Measurements from ENCODE around the gene FKBP11. TPM values are rescaled to one million over a fixed set of nuclear protein-coding genes. Genes with fewer than 3 reads are reported as not detected.
"Not testable (repeated sequence)": the region's sequence is repeated elsewhere in the genome, so short reads cannot be mapped to it uniquely, and the experiment has no call there.

FKBP11 gene
- total RNA-seq, 8 experiments from 2014 or later, result 6.0 to 64.3 (median 7.9) TPM

DNA sequence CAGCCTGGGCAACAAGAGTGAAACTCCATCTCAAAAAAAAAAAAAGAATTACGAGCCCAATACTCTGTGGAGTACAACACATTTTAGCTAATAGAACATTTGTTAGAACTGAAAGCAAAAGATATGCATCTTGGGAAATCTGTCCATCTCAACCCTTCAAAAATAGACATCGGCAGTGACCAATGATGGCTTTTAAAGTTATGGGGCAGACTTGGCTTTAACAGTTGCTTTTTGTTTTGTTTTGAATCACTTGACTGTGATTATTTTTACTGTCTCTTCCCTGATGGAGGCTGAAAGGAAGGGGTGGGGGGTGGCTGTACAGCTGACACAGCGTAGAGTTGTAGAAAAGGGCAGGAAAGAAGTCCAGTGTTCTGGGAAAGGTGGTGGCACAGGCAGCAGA lies 2.2 kb downstream of the FKBP11 start:
- in situ Hi-C loops (cut with MboI; ENCODE audit: low pct_unique_long_range_greater_than_20kb in 2 of 9, low sequenced_read_pairs in 9 of 9, unreplicated experiment in 9 of 9), result no loop called here
- no peak for ATAC-seq (replicated peaks in 6 of 8)

DNA sequence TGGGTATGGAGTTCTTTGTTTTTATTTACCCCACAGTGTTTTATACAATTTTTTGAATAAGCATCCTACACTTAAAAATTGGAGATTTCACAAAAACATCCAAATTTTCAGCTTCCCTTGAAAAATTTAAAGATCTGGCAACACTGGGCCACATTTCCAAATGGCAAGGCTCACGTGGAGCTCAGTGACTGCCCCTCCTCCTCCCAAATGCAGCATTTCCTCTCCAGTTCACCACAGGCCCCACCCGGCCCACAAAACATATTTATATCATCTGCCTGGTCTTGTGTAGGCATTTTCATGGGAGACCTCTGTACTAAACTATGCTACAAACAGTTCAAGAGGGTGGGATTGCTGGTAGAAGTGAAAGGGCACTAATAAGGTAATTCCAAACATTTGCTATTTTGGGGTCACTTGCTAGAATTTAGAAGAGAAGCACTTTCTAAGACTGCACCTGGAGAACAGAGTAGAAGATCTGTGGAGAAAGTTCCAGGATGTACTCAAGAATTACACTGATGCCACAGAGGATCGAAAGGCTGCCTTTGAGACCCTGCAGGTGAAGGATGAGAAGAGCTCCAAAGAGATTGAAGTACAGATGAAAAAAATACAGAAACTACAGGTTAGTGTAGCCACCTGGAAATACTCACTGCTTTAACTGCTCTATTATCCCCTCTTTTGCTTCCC lies 7.3 kb downstream of the FKBP11 start:
- peak in 3 of 8 experiments; percentile 50 to 86 (median 83) for ATAC-seq (replicated peaks in 6 of 8)
- 17 to 100% (median 72%) methylated on average over 1 to 3 of the region's 3 CpGs; no CpG with 5 or more reads in 1 of the 10 experiments for WGBS, 10 experiments

More for the DNA sequence above, 2.2 kb downstream of the FKBP11 start:
- no peak overlapping the region for H3K27ac ChIP-seq
- H3K4me1 ChIP-seq (replicated peaks in 1 of 2), result no peaks in the 10 kb centered on the region
- H3K4me3 ChIP-seq, result no peak overlapping the region
- 94 to 100% (median 100%) methylated on average over 1 to 3 of the region's 3 CpGs; no CpG with 5 or more reads in 2 of the 10 experiments for WGBS, 10 experiments

DNA sequence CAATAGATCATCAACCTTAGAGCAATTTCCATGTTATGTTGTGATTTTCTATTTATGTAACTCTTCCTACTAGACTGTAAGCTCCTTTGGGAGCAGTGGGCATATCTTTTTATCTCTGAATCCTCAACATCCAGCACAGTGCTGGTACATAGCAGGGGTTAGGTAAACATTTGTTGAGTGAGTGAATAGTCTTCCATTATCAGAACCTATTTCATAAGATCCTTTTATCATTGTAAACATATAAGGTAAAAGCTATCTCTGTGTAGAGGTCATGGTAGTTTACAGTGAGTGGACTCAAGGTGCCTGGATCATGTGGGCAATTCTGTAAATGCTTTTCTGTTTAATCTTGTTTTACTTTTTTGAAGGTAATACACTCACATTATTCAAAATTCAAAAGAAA lies 15.1 kb downstream of the FKBP11 start:
- H3K27ac ChIP-seq, result no peak overlapping the region
- in situ Hi-C loops (cut with MboI; ENCODE audit: low pct_unique_long_range_greater_than_20kb in 2 of 9, low sequenced_read_pairs in 9 of 9, unreplicated experiment in 9 of 9), result no loop called here
- no peak overlapping the region for H3K4me3 ChIP-seq
- no peak for ATAC-seq (replicated peaks in 6 of 8)
- H3K4me1 ChIP-seq (replicated peaks in 1 of 2), result no peaks in the 10 kb centered on the region

More for the DNA sequence above, 7.3 kb downstream of the FKBP11 start:
- H3K4me1 ChIP-seq (replicated peaks in 1 of 2), result no peaks in the 10 kb centered on the region
- in situ Hi-C loops (cut with MboI; ENCODE audit: low pct_unique_long_range_greater_than_20kb in 2 of 9, low sequenced_read_pairs in 9 of 9, unreplicated experiment in 9 of 9), result no loop called here
- H3K27ac ChIP-seq, result no peak overlapping the region
- no peak overlapping the region for H3K4me3 ChIP-seq

DNA sequence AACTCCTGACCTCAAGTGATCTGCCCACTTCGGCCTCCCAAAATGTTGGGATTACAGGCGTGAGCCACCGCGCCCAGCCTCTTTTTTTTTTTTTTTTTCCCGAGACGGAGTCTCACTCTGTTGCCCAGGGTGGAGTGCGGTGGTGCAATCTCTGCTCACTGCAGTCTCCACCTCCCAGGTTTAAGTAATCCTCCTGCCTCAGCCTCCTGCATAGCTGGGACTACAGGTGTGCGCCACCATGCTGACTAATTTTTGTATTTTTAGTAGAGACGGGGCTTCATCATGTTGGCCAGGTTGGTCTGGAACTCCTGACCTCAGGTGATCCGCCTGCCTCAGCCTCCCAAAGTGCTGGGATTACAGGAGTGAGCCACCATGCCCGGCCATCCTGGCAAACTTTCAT lies 15.6 kb downstream of the FKBP11 start:
- H3K4me3 ChIP-seq; ATAC-seq (replicated peaks in 6 of 8); in situ Hi-C loops (cut with MboI; ENCODE audit: low pct_unique_long_range_greater_than_20kb in 2 of 9, low sequenced_read_pairs in 9 of 9, unreplicated experiment in 9 of 9); H3K4me1 ChIP-seq (replicated peaks in 1 of 2); H3K27ac ChIP-seq: not testable (repeated sequence)
- WGBS, 10 experiments, result 47 to 100% (median 92%) methylated on average over 1 to 6 of the region's 11 CpGs; no CpG with 5 or more reads in 2 of the 10 experiments

DNA sequence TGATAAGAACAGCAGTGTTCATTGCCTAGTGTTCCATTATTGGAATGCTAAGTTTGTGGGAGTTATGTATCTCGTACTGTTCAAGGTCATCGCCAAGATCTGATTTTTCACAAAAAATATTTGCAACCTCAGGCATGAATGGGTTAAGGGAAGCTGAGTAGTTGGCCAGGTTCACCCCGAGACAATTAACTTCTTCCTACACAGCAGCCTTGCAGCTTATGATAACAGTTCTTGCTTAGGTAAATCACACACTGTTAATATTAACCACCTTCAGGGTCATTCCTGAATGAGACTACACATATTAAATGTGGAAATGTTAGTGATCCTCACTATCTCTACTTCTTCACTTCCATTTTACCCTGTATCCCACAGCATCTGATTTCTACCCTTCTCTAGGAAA lies 18.0 kb downstream of the FKBP11 start:
- no peak for ATAC-seq (replicated peaks in 6 of 8)
- in situ Hi-C loops (cut with MboI; ENCODE audit: low pct_unique_long_range_greater_than_20kb in 2 of 9, low sequenced_read_pairs in 9 of 9, unreplicated experiment in 9 of 9), result no loop called here
- H3K4me1 ChIP-seq (replicated peaks in 1 of 2), result no peaks in the 10 kb centered on the region
- H3K27ac ChIP-seq, result no peak overlapping the region
- 0 to 100% (median 44%) methylated on average over 1 to 3 of the region's 3 CpGs; no CpG with 5 or more reads in 1 of the 10 experiments for WGBS, 10 experiments
- no peak overlapping the region for H3K4me3 ChIP-seq

DNA sequence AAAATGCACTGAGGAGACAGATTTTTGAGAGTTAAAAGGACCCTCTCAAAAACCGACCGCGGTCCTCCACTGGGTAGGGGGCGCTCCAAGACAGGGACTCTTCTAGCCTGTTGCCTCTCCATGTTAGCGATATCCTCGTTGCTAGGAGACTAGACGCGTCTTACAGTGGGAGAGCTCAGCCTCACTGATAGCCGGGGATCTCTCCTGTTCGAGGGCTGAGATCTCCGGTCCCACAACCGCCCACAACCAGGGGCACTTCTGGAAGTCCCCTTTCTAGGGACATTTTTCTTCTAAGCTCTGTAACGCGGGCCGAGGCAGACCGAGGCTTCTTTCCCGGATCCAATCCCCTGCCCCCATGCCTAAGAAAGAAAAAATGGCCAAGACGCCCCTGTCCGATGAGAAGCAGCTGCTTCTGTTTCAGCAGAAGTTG lies 21.3 kb downstream of the FKBP11 start:
- Histone ChIP-seq H3K4me3 (peak overlapping the region; percentile 16 to 43 (median 30)), H3K4me1 (replicated peaks in 1 of 2) (no peaks in the 10 kb centered on the region), H3K27ac (no peak overlapping the region)
- ATAC-seq (replicated peaks in 6 of 8), result peak; percentile 68 to 99 (median 94)
- in situ Hi-C loops (cut with MboI; ENCODE audit: low pct_unique_long_range_greater_than_20kb in 2 of 9, low sequenced_read_pairs in 9 of 9, unreplicated experiment in 9 of 9), result no loop called here
- WGBS, 10 experiments, result 0 to 5% (median 2%) methylated on average over 3 to 6 of the region's 19 CpGs; no CpG with 5 or more reads in 5 of the 10 experiments

DNA sequence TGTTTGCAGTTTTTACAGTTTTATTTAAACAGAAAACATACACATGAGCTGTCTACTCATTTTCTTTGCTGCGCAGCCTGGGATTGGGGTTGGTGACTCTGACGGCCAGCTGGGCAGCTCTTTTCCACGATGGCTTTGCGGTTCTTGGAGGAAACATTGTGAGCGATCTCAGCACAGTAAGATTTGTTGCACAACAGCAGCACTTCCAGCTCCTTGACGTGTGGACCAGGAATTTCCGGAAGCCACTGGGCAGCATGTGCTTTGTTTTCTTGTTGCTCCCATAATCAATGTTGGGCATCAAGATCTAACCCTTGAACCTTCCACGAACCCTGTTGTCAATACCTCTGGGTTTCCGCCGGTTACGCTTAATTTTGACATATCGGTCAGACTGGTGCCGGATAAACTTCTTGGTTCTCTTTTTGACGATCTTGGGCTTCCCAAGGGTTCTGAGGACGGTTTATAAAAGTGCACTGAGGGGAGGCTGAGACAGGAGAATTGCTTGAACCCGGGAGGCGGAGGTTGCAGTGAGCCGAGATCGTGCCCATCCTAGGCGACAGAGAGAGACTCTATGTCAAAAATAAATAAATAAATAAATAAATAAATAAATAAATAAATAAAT lies 21.8 kb downstream of the FKBP11 start:
- Histone ChIP-seq H3K27ac (no peak overlapping the region), H3K4me3 (no peak overlapping the region), H3K4me1 (replicated peaks in 1 of 2) (no peaks in the 10 kb centered on the region)
- ATAC-seq (replicated peaks in 6 of 8), result no peak
- WGBS, 10 experiments, result 42 to 95% (median 88%) methylated on average over 4 to 19 of the region's 20 CpGs
- in situ Hi-C loops (cut with MboI; ENCODE audit: low pct_unique_long_range_greater_than_20kb in 2 of 9, low sequenced_read_pairs in 9 of 9, unreplicated experiment in 9 of 9), result no loop called here

DNA sequence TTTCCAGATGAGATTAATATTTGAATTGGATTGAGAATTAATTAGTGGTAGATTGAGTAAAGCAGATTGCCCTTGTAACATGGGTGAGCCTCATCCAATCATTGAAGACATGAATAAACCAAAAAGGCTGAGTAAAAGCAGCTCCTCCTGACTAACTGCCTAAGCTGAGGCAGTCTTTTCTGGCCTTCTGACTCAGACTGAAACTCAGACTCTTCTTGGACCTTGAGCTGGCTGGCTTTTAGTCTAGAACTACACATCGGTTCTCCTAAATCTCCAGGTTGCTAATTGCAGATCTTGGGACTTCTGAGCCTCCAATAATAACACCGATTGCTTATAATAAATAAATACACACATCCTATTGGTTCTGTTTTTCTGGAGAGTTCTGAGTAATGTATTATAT lies 24.0 kb downstream of the FKBP11 start:
- 58 to 100% (median 93%) methylated on average over 1 to 2 of the region's 2 CpGs; no CpG with 5 or more reads in 2 of the 10 experiments for WGBS, 10 experiments
- H3K4me3 ChIP-seq, result no peak overlapping the region
- no peaks in the 10 kb centered on the region for H3K4me1 ChIP-seq (replicated peaks in 1 of 2)
- no peak overlapping the region for H3K27ac ChIP-seq
- ATAC-seq (replicated peaks in 6 of 8), result no peak
- in situ Hi-C loops (cut with MboI; ENCODE audit: low pct_unique_long_range_greater_than_20kb in 2 of 9, low sequenced_read_pairs in 9 of 9, unreplicated experiment in 9 of 9), result no loop called here

DNA sequence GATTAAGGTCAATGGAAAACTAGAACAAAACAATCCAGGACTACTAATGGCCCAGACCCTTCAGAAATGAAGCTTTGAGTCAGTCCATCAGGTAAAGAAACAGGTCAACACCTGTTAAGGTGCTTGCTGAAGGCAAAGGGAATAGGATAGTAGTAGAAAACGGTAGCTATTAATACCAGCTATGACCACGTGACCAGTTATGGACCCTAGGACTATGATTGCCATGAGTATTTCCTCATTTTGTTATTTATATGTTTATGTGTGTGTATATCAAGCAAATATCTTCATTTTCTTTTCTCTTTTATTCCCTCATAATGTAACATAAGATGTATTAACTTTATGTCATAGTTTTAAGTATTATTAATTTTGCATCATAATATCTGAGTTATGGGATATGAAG lies 25.6 kb downstream of the FKBP11 start:
- no peaks in the 10 kb centered on the region for H3K4me1 ChIP-seq (replicated peaks in 1 of 2)
- no peak for ATAC-seq (replicated peaks in 6 of 8)
- in situ Hi-C loops (cut with MboI; ENCODE audit: low pct_unique_long_range_greater_than_20kb in 2 of 9, low sequenced_read_pairs in 9 of 9, unreplicated experiment in 9 of 9), result no loop called here
- 0 to 81% (median 47%) methylated on average over 2 of the region's 2 CpGs; no CpG with 5 or more reads in 2 of the 10 experiments for WGBS, 10 experiments
- no peak overlapping the region for H3K27ac ChIP-seq
- H3K4me3 ChIP-seq, result no peak overlapping the region

DNA sequence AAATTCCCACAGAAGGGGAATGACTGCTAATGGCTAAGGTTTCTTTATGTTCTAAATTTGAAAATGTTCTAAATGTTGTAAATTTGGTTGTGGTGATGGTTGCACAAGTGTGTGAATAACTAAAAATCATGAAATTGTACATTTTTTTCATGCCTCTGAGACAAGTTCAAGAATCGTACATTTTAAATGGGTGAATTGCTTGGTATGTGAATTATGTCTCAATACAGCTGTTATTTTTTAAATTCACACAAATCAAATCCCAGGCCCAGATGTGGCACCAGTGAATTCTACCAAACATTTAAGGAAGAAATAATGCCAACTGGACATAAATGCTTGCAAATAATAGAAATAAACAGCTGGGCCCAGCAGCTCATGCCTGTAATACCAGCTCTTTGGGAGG lies 31.0 kb downstream of the FKBP11 start:
- ATAC-seq (replicated peaks in 6 of 8), result no peak
- 0 to 82% (median 40%) methylated on average over 1 of the region's 1 CpG; no CpG with 5 or more reads in 2 of the 10 experiments for WGBS, 10 experiments
- peaks cover 4 to 9% of the 10 kb centered on the region in 2 donors for H3K4me1 ChIP-seq (replicated peaks in 1 of 2)
- in situ Hi-C loops (cut with MboI; ENCODE audit: low pct_unique_long_range_greater_than_20kb in 2 of 9, low sequenced_read_pairs in 9 of 9, unreplicated experiment in 9 of 9), result no loop called here
- H3K27ac ChIP-seq, result no peak overlapping the region
- H3K4me3 ChIP-seq, result no peak overlapping the region

DNA sequence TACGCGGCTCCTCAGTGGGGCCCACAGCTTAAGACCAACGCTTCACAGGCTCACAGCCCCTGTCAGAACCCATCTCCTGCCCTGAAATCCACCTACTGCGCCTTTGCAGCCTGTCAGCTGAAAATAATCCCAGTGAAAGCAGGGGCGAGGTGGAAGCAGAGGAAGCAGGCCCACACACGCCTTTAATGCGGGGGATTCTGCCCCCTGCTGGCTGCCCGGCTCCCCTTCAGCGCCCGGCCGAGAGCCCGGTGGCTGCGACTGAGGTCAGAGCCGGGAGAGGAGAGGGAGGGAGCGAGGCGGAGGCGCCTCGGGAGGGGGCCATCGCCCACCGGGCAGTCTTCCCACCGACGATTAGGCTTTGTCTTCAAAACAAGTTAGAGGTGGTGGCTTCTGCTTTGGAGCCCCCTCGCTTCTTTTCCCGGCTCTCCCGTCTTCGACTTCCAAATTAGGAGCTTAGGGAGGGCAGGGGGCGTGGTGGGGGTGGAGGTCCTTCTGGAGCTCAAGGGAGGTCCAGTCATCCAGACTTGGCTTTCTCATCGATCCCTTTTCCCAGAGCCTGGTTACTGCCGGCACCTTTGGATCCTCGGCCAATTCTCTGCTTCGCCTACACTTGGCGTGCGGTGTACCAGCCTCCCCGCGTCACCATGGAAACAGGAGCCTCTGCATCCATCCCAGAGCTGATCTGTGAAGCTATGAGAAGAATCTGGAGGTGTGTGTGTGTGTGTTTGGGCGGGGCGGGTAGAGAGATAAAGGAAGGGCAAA lies 34.5 kb downstream of the FKBP11 start:
- in situ Hi-C loops (cut with MboI; ENCODE audit: low pct_unique_long_range_greater_than_20kb in 2 of 9, low sequenced_read_pairs in 9 of 9, unreplicated experiment in 9 of 9), result no loop called here
- Histone ChIP-seq H3K4me3 (peak overlapping the region; percentile 36 to 42 (median 41)), H3K27ac (peak overlapping the region; percentile 34 to 45), H3K4me1 (replicated peaks in 1 of 2) (peaks cover 4 to 9% of the 10 kb centered on the region in 2 donors)
- ATAC-seq (replicated peaks in 6 of 8), result peak; percentile 97 to 100 (median 98)
- 0 to 63% (median 16%) methylated on average over 1 to 7 of the region's 37 CpGs; no CpG with 5 or more reads in 3 of the 10 experiments for whole genome bisulfite sequencing, 10 experiments

DNA sequence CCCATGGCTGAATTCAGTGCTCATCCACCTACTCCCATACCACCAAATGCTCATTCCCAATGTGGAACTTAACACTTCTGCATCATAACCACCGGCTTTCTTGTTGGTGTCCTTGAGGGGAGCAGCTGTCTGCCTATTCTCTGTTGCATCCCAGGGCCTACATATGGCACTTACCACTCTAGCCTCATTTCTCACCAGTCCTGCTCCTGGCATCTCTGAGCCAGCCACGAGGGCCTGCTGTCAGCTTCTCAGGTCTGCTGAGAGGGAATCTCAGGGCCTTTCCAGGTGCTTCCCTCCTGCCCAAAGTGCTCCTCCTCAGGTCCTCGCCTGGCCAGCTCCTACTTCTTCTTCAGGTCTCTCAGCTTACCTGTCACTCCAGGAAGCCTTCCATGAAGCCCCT lies 35.6 kb downstream of the FKBP11 start:
- Histone ChIP-seq H3K4me3 (no peak overlapping the region), H3K4me1 (replicated peaks in 1 of 2) (peaks cover 4 to 9% of the 10 kb centered on the region in 2 donors), H3K27ac (peak overlapping the region in 1 of 2 donors; percentile 13)
- ATAC-seq (replicated peaks in 6 of 8), result no peak
- WGBS, 10 experiments, result 40 to 100% (median 75%) methylated on average over 1 to 3 of the region's 3 CpGs; no CpG with 5 or more reads in 4 of the 10 experiments
- in situ Hi-C loops (cut with MboI; ENCODE audit: low pct_unique_long_range_greater_than_20kb in 2 of 9, low sequenced_read_pairs in 9 of 9, unreplicated experiment in 9 of 9), result no loop called here
